SK-N-MC (cell line): ENCODE results near the gene ZNF775.

Source experiments
- EZH2 ChIP-seq: fragments of 200-600 bp; sonication (generic); IDR thresholded peaks from one replicate; pipeline ENCODE4 v1.6.1; 2017; ENCODE audit warnings: antibody characterized with exemption
- POLR2AphosphoS5 ChIP-seq: IDR thresholded peaks from 2 replicates; pipeline ENCODE4 v1.6.1; 2012; ENCODE audit warnings: mild to moderate bottlenecking, low read depth, low read length, borderline replicate concordance

DNA sequence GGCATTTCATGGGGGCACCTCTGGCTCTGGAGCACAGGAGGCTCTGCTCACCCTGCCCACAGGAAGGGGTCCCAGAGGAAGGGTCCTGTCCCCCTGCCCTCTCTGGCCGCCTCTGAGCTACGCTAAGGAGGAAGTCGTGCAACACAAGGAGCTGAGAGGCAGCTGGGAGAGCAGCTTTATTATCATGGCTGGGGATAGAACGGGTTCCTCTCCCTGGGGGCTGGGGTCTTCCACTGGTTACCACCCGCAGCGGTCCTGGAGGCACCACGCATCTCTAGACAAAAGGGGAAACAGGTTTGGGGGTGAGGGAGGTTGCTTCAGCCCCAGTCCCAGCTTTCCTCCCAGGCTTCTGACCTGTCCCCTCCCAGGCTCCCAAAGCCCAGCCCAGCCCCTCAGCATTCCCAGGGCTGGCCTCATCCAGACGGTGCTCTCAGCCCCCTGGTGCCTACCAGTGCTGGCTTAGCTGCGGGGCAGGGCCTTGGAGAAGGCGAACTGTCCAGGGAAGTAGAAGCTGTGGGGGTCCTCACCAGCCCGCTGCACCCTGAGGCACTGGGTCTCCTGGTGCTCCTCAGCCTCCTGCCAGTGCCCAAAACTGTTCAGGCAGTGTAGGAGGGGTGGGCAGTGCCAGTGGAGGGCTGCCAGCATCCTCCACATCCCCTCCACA lies 40.8 kb upstream of the ZNF775 start:
- TF ChIP-seq EZH2 = no peak
- 0 out of 2 replicates have a peak, but pooled peaks have one; percentile 17 for TF ChIP-seq POLR2AphosphoS5
